Panc1 (cell line): ENCODE results near the gene BCR.
"Not testable (repeated sequence)": the region's sequence is repeated elsewhere in the genome, so short reads cannot be mapped to it uniquely, and the experiment has no call there.

Experiments
- CTCF ChIP-seq: fragments of 450-650 bp; IDR thresholded peaks from 2 replicates; pipeline ENCODE4 v1.5.1; 2017; ENCODE audit warnings: mild to moderate bottlenecking
- POLR2AphosphoS5 ChIP-seq: IDR thresholded peaks from 2 replicates; pipeline ENCODE4 v1.6.1; 2012; ENCODE audit warnings: mild to moderate bottlenecking, low read depth, low read length, moderate library complexity
- REST ChIP-seq, 2 experiments: IDR thresholded peaks; 2 replicates each; pipeline ENCODE4 v1.6.1; 2011 to 2012; ENCODE audit warnings: low read depth in 2 of 2, control low read depth in 1 of 2, low read length in 1 of 2, mild to moderate bottlenecking in 1 of 2, moderate library complexity in 1 of 2; ENCODE audit not compliant: insufficient read depth in 1 of 2

GRCh38 chr22:23309261-23309660 is 129.0 kb downstream of the BCR start:
- not testable (repeated sequence) for TF ChIP-seq CTCF; POLR2AphosphoS5; REST (IDR thresholded peaks at IDR 0.05; ENCODE audit: insufficient read depth in 1 of 2, low read depth in 2 of 2, low read length in 1 of 2)
